NCI-H526 treated with DMSO at 0.1 percent for 48 hours (cell line): ENCODE data around the gene GBE1.

ENCODE experiments used
- DNase-seq: peaks from one replicate; lab custom pipeline; 2025; lab: John Stamatoyannopoulos, UW

Gene GBE1

GRCh38 chr3:81621277-81621676, 140.2 kb downstream of the GBE1 start:
- no peak for DNase-seq

- no peak for DNase-seq
Measured at GRCh38 chr3:81620849-81621248, 140.6 kb downstream of the GBE1 start.

GRCh38 chr3:81612768-81613167, 148.7 kb downstream of the GBE1 start:
- DNase-seq = no peak

GRCh38 chr3:81602781-81603180, 158.7 kb downstream of the GBE1 start:
- DNase-seq = no peak

GRCh38 chr3:81601707-81602305, 159.6 kb downstream of the GBE1 start:
- no peak for DNase-seq

- DNase-seq = no peak
Measured at GRCh38 chr3:81592101-81592500, 169.3 kb downstream of the GBE1 start.

GRCh38 chr3:81585937-81586336, 175.5 kb downstream of the GBE1 start:
- DNase-seq = no peak

GRCh38 chr3:81585056-81585455, 176.4 kb downstream of the GBE1 start:
- DNase-seq = no peak

- no peak for DNase-seq
Measured at GRCh38 chr3:81581966-81582599, 179.4 kb downstream of the GBE1 start.

- no peak for DNase-seq
Measured at GRCh38 chr3:81580355-81580754, 181.1 kb downstream of the GBE1 start.

GRCh38 chr3:81579744-81580143, 181.7 kb downstream of the GBE1 start:
- DNase-seq = no peak

- DNase-seq = no peak
Measured at GRCh38 chr3:81572201-81572756, 189.2 kb downstream of the GBE1 start.

- no peak for DNase-seq
Measured at GRCh38 chr3:81568378-81568777, 193.1 kb downstream of the GBE1 start.

- DNase-seq = no peak
Measured at GRCh38 chr3:81565041-81565440, 196.4 kb downstream of the GBE1 start.

- no peak for DNase-seq
Measured at GRCh38 chr3:81558106-81558505, 203.3 kb downstream of the GBE1 start.

- no peak for DNase-seq
Measured at GRCh38 chr3:81554801-81555200, 206.6 kb downstream of the GBE1 start.

GRCh38 chr3:81554388-81554787, 207.1 kb downstream of the GBE1 start:
- no peak for DNase-seq

GRCh38 chr3:81550415-81550814, 211.0 kb downstream of the GBE1 start:
- DNase-seq = no peak

- no peak for DNase-seq
Measured at GRCh38 chr3:81549831-81550230, 211.6 kb downstream of the GBE1 start.

GRCh38 chr3:81549388-81549787, 212.1 kb downstream of the GBE1 start:
- DNase-seq = no peak

GRCh38 chr3:81545572-81545971, 215.9 kb downstream of the GBE1 start:
- DNase-seq = no peak

GRCh38 chr3:81544385-81544784, 217.1 kb downstream of the GBE1 start:
- no peak for DNase-seq

- no peak for DNase-seq
Measured at GRCh38 chr3:81540787-81541186, 220.7 kb downstream of the GBE1 start.

- DNase-seq = no peak
Measured at GRCh38 chr3:81531846-81532245, 229.6 kb downstream of the GBE1 start.
